ENCODE results near the gene WDR88.
"Not testable (repeated sequence)": the region's sequence is repeated elsewhere in the genome, so short reads cannot be mapped to it uniquely, and the experiment has no call there.

WDR88 gene

GRCh38 chr19:33132021-33132420 lies at the start of gene WDR88:
Gene WDR88 (plus strand): TSS chr19:33132114. CDS start chr19:33132170, 56 bp downstream.
- DNase-seq: no peak

- DNase-seq: no peak
Measured at GRCh38 chr19:33085570-33086128, 46.3 kb upstream of the WDR88 start.

- DNase-seq: no peak
Measured at GRCh38 chr19:33086955-33087354, 45.0 kb upstream of the WDR88 start.

GRCh38 chr19:33089010-33089409 lies 42.9 kb upstream of the WDR88 start:
- DNase-seq: no peak

- DNase-seq: no peak
Measured at GRCh38 chr19:33090179-33090578, 41.7 kb upstream of the WDR88 start.

- no peak for DNase-seq
Measured at GRCh38 chr19:33093420-33094210, 38.3 kb upstream of the WDR88 start.

GRCh38 chr19:33094436-33095067 lies 37.4 kb upstream of the WDR88 start:
- DNase-seq: no peak

- no peak for DNase-seq
Measured at GRCh38 chr19:33096005-33096404, 35.9 kb upstream of the WDR88 start.

GRCh38 chr19:33098055-33098534 lies 33.8 kb upstream of the WDR88 start:
- no peak for DNase-seq

- DNase-seq: no peak
Measured at GRCh38 chr19:33100894-33101644, 30.8 kb upstream of the WDR88 start.

GRCh38 chr19:33102893-33103292 lies 29.0 kb upstream of the WDR88 start:
- DNase-seq: no peak

- DNase-seq: no peak
Measured at GRCh38 chr19:33108161-33108560, 23.8 kb upstream of the WDR88 start.

GRCh38 chr19:33110137-33110910 lies 21.6 kb upstream of the WDR88 start:
- DNase-seq: peak; percentile 65

GRCh38 chr19:33111587-33111986 lies 20.3 kb upstream of the WDR88 start:
- DNase-seq: no peak

GRCh38 chr19:33114312-33114711 lies 17.6 kb upstream of the WDR88 start:
- no peak for DNase-seq

GRCh38 chr19:33117501-33117900 lies 14.4 kb upstream of the WDR88 start:
- no peak for DNase-seq

- DNase-seq: no peak
Measured at GRCh38 chr19:33118643-33119042, 13.3 kb upstream of the WDR88 start.

- no peak for DNase-seq
Measured at GRCh38 chr19:33124207-33125098, 7.5 kb upstream of the WDR88 start.

- peak; percentile 62 for DNase-seq
Measured at GRCh38 chr19:33125929-33126388, 6.0 kb upstream of the WDR88 start.

- DNase-seq: not testable (repeated sequence)
Measured at GRCh38 chr19:33126712-33127111, 5.2 kb upstream of the WDR88 start.

- DNase-seq: no peak
Measured at GRCh38 chr19:33129901-33130300, 2.0 kb upstream of the WDR88 start.
